NK-92 treated with Interleukin-12 subunit alpha and Interleukin-12 subunit beta, amount 100 ng/mL, for 24 hours (cell line): ENCODE data around the gene OSBPL2.

ENCODE experiments used
- DNase-seq: peaks from one replicate; lab custom pipeline; 2025; lab: John Stamatoyannopoulos, UW

The OSBPL2 gene

DNA sequence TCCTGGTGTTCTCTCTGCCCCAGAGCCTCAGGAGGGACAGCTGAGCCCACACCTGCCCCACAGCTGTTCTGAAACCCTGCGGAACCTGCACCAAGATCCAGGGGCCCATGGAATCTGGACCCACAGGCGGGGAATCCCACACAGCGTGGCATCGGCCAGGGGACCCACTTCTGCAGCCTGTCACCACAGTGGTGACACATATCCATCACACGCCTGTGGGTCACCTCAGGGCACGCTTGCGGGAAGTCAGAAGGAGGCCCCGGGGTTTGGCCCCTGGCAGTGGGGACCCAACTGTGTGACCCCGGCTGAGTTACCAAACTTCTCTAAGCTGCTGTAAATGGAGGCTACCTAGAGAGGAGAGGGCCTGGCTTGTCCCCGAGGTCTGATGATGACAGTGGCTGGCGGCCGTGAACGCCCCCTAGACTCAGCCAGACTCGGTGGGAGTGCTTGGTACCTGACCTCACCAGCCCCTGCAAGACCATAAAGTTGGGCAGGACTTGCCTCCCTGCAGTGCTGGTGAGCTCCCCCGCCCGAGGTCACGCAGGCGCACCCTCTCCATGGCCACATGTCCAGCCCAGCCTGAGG is 16.0 kb upstream of the OSBPL2 start:
- no peak for DNase-seq

GRCh38 chr20:62222972-62223371 is 15.3 kb upstream of the OSBPL2 start:
- no peak for DNase-seq

DNA sequence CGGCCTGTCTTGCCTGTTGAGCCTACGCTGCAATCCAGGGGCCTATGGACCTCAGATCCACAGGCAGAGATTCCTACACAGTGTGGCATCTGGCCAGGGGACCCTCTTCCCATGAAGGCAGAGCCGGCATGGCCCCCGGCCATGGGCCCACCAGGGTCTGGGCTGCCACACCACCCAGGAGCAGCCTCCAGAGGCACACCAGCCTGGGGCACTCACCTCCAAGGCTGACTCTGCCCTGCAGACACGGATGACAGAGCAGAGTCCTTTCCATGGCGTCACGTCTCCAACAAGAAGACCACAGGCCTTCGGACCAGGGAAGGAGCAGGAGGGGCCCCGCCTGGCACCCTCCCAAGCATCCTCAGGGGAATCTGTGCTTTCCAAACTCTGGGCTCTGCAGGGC is 14.8 kb upstream of the OSBPL2 start:
- no peak for DNase-seq

- DNase-seq = no peak
Measured at GRCh38 chr20:62224113-62224855, 14.0 kb upstream of the OSBPL2 start.

DNA sequence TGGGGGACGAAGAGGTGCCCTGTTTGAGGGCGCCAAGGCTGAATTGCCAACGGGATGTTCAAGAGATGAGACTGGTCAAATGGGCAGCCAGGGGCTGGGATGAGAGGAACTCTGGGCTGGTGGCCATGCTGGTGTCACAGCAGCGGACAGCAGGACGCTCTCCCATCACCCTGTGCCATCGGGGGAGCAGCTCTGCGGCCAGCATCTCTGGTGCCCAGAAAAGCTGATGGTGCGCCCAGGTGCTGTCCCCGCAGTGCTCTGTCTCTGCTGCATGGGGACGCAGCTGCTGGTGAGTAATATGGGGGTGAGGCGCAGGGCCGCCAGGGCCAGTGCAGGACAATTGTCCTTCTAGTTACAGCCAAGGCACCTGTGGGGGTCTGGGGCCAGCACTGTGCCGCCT is 13.3 kb upstream of the OSBPL2 start:
- DNase-seq = no peak

- DNase-seq = no peak
Measured at GRCh38 chr20:62225820-62226635, 12.3 kb upstream of the OSBPL2 start.

GRCh38 chr20:62226707-62227590 is 11.4 kb upstream of the OSBPL2 start:
- DNase-seq = no peak

DNA sequence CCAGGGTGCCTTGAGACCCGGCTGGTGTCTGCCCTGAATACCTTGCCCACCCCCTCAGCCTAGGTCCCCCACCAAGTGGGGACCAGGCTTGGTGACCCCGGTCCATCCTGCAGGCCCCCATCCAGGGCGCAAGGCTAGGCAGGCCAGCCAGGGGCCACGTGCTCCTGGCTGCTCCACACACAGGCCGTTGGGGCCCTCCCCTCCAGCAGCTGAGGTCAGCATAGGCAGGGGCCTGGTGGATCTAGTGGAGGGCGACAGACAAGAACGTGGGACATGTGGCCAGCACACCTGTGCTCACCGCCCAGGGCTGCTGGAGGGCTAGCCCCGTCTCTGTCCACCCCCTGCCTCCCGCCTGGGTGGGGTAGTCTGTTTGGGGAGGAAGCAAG is 10.7 kb upstream of the OSBPL2 start:
- DNase-seq = no peak

GRCh38 chr20:62227977-62228958 is 10.1 kb upstream of the OSBPL2 start:
- DNase-seq = no peak

DNA sequence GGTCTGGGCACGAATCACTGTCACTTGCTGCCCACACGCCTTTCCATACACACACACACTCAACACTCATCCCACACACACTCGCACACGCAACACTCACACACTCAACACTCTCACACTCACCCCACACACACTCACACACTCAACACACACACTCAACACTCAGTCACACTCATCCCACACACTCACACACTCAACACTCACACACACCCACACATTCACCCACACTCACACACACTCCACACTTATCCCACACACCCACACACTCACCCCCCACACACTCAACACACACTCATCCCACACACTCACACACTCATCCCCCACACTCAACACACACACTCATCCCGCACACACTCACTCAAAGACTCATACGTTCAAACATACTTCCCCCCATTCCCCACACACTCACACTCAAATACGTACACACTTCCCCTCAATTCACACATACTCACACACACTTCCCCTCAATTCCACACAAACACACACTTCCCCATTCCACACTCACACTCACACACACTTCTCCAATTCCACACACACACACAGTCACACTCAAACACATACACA is 9.3 kb upstream of the OSBPL2 start:
- DNase-seq = no peak

- no peak for DNase-seq
Measured at GRCh38 chr20:62229667-62230066, 8.7 kb upstream of the OSBPL2 start.

DNA sequence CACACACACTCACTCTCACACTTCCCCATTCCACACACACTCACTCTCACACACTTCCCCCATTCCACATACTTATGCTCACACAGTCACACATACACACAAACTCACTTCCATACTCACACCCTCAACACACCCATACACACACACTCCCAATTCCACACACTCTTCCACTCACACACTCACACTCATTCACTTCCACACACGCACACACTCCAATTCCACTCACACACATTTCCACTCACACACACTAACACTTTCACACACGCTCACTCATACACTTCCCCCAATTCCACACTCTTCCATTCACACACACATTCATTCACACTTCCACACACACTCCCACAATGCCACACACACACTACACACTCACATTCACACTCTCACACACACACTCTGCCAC is 8.0 kb upstream of the OSBPL2 start:
- DNase-seq = no peak

- no peak for DNase-seq
Measured at GRCh38 chr20:62230696-62231095, 7.6 kb upstream of the OSBPL2 start.

DNA sequence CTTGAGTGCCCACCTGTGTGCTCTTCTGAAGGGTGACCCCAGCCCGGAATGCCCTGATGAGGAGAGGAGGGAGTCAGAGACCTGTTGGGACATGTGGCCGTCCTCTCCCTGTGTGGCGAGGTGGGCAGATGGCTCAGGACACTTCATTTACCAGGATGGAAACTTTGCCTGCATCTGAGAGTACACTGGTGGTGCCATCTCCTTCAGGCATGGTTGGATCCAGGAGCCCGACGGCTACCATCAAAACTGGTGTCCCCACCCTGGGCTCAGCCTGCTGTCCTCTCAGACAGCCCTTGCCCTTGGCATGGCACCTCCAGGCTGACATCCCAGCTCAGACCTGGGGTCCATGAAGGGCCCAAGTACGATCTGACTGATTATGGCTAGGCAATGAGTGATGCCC is 7.0 kb upstream of the OSBPL2 start:
- no peak for DNase-seq

GRCh38 chr20:62232194-62232593 is 6.1 kb upstream of the OSBPL2 start:
- no peak for DNase-seq

- DNase-seq = no peak
Measured at GRCh38 chr20:62232770-62233645, 5.3 kb upstream of the OSBPL2 start.

- no peak for DNase-seq
Measured at GRCh38 chr20:62233684-62234083, 4.6 kb upstream of the OSBPL2 start.

- no peak for DNase-seq
Measured at GRCh38 chr20:62234339-62234738, 4.0 kb upstream of the OSBPL2 start.

DNA sequence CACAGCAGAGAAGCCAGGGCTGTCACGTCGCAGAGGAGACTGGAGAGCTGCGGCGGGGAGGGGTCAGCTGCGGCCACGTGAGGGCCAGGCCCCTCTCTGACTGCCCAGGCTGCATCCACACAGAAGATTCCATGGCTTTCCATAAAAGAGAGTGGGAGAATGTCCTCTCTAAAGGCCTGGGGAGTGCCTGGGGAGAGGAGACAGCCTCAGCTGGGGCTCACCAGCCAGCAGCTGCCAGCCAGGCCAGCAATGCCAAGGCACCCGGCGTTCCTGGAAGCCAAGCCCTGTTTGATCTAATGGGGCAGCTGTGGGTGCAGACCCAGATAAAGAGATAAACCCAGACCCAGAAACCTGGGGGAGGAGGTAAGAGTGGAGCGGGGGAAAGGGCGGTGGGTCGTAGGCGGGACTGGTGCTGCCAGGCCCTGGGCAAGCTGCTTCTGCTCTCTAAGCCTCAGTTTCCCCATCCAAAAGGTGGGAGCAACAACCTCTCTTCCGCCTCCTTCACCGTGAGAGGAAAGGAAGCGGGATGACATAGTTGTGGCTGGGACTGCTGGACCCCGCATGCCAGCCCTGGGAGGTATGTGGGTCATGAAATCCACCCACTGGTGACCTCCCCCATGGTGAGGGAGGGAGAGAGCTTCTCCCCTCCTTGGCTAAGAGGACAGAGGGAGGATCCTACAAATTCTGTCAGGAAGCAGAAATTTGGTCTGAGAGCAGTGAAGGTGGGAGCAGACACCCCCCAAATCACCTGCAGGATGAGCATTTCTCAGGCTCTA is 3.1 kb upstream of the OSBPL2 start:
- no peak for DNase-seq
